ENCODE results near the gene EIPR1. TPM values are rescaled to one million over a fixed set of nuclear protein-coding genes. Genes with fewer than 3 reads are reported as not detected.

EIPR1 gene
- polyA plus RNA-seq = 44.3 to 56.2 TPM (median 49.3 TPM) in 3 replicates
- polyA plus RNA-seq (2011; ENCODE audit: low read depth) = 8.8 TPM
- 41.2 and 55.7 TPM in 2 replicates for polyA plus RNA-seq (2011; cell fraction: cytosol; rRNA removed)
- 26.0 and 32.1 TPM in 2 replicates for polyA plus RNA-seq (2011; cell fraction: nucleus; rRNA removed)
- 18.3 and 34.2 TPM in 2 replicates for polyA plus RNA-seq (2012; ENCODE audit: low replicate concordance)
- 44.0 to 50.6 TPM (median 46.6 TPM) in 3 replicates for polyA minus RNA-seq
- polyA minus RNA-seq (2011; cell fraction: cytosol; rRNA and poly(A)+ RNA removed) = 44.3 TPM
- polyA minus RNA-seq (2011; cell fraction: nucleus; rRNA and poly(A)+ RNA removed) = 12.9 and 25.4 TPM in 2 replicates

DNA sequence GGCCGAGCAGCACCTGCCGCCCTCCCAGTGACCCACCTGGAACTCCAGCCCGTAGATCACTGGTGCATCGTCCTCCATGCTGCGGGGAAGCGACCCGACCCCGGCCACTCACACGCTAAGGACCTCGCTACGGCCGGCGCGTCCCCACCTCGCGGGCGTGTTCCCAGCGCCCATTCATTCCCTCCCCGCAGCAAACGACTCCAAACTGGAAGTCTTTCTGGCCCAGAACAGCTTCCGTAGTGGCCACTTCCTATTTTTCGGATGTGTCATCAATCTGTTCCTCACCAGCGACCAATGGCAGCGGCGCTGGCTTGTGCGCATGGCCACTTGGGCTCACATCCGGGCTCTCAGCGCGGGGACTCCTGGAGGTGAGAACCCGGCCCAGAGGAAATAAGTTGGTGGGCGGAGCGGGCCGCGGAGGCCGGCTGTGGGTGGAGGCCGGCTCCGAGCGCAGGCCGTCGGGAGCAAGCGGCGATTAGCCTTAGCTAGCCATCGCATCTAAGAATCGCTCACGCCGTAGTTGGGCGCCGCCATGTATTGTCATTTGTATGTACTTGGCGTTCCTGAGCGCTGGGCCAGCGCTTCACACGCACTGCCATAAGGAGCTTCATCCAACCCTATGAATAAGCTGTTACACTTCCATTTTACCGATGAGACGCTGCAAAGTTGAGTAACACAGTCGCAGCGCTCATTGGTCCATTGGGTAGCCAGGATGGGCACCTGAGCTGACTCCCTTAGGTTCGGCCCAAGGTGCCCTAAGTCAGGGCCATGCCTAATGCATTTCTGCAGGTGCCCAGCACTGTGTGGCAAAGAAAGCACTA lies at the start of gene EIPR1:
EIPR1 (minus strand) TSS at position 207 of the 821 bp plus-strand sequence; CDS start at position 78, 129 bp downstream.
- peak; percentile 87 for DNase-seq (ENCODE audit: low read depth, low spot score)
- no peaks in the 10 kb centered on the region for H3K9me1 ChIP-seq (ENCODE audit: control insufficient read depth, extremely low read depth, insufficient read depth, low read length)
- H3K36me3 ChIP-seq (ENCODE audit: control insufficient read depth in 2 of 2, extremely low read depth in 1 of 2, insufficient read depth in 2 of 2, low read length in 2 of 2) = peaks cover 0 to 4% of the 10 kb centered on the region in 2 experiments
- peak within 1 kb of the TSS; percentile 62 for H3K27ac ChIP-seq (ENCODE audit: control insufficient read depth, insufficient read depth, low read length)
- H3K4me2 ChIP-seq (ENCODE audit: control insufficient read depth, extremely low read depth, insufficient read depth, low read depth, low read length) = peak within 1 kb of the TSS; percentile 66
- peak within 1 kb of the TSS; percentile 73 to 80 (median 77) for H3K4me3 ChIP-seq (ENCODE audit: control insufficient read depth in 2 of 3, extremely low read depth in 1 of 3, insufficient read depth in 2 of 3, low read depth in 1 of 3, low read length in 3 of 3)
- H3K27me3 ChIP-seq (ENCODE audit: control insufficient read depth, extremely low read depth, insufficient read depth, low read length) = no peaks in the 10 kb centered on the region
- H2AFZ ChIP-seq (ENCODE audit: control insufficient read depth, low read length) = peak within 1 kb of the TSS; percentile 95
- no peaks in the 10 kb centered on the region for H3K9me3 ChIP-seq (ENCODE audit: control insufficient read depth, low read depth, low read length)
- no peaks in the 10 kb centered on the region for H4K20me1 ChIP-seq (ENCODE audit: control insufficient read depth, extremely low read depth, insufficient read depth, low read length)
- dilution Hi-C loops (cut with MboI; ENCODE audit: extremely low pct_ligation_motif_present, low sequenced_read_pairs) = no loop called here
- H3K9ac ChIP-seq (ENCODE audit: control insufficient read depth, extremely low read depth, insufficient read depth, low read length) = peak within 1 kb of the TSS; percentile 82
- peaks cover 28% of the 10 kb centered on the region for H3K4me1 ChIP-seq (ENCODE audit: control insufficient read depth, extremely low read depth, insufficient read depth, low read length)
- TF ChIP-seq EZH2 (IDR thresholded peaks at IDR 0.05; ENCODE audit: low read length) = no peak
- TF ChIP-seq CTCF (optimal IDR thresholded peaks at IDR 0.05 in 1 of 3, IDR thresholded peaks at IDR 0.05 in 1 of 3, conservative IDR thresholded peaks at IDR 0.05 in 1 of 3; ENCODE audit: extremely low read depth in 1 of 3, insufficient read depth in 2 of 3, low read length in 3 of 3) = peak in 2 of 3 experiments; percentile 12 to 13
- peak; percentile 23 for FAIRE-seq
- H3K79me2 ChIP-seq (ENCODE audit: control insufficient read depth, insufficient read depth, low read length) = peaks cover 50% of the 10 kb centered on the region

- dilution Hi-C loops (cut with MboI; ENCODE audit: extremely low pct_ligation_motif_present, low sequenced_read_pairs) = no loop called here
- Histone ChIP-seq H3K4me1 (ENCODE audit: control insufficient read depth, extremely low read depth, insufficient read depth, low read length) (no peaks in the 10 kb centered on the region), H3K36me3 (ENCODE audit: control insufficient read depth in 2 of 2, extremely low read depth in 1 of 2, insufficient read depth in 2 of 2, low read length in 2 of 2) (peaks cover 33 to 48% of the 10 kb centered on the region in 2 experiments), H3K4me3 (ENCODE audit: control insufficient read depth in 2 of 3, extremely low read depth in 1 of 3, insufficient read depth in 2 of 3, low read depth in 1 of 3, low read length in 3 of 3) (no peak overlapping the region), H3K27me3 (ENCODE audit: control insufficient read depth, extremely low read depth, insufficient read depth, low read length) (no peaks in the 10 kb centered on the region), H3K9me3 (ENCODE audit: control insufficient read depth, low read depth, low read length) (no peaks in the 10 kb centered on the region), H3K27ac (ENCODE audit: control insufficient read depth, insufficient read depth, low read length) (no peak overlapping the region), H3K79me2 (ENCODE audit: control insufficient read depth, insufficient read depth, low read length) (peaks cover 3% of the 10 kb centered on the region), H2AFZ (ENCODE audit: control insufficient read depth, low read length) (no peak overlapping the region), H3K9me1 (ENCODE audit: control insufficient read depth, extremely low read depth, insufficient read depth, low read length) (no peaks in the 10 kb centered on the region), H3K4me2 (ENCODE audit: control insufficient read depth, extremely low read depth, insufficient read depth, low read depth, low read length) (no peak overlapping the region), H3K9ac (ENCODE audit: control insufficient read depth, extremely low read depth, insufficient read depth, low read length) (no peak overlapping the region), H4K20me1 (ENCODE audit: control insufficient read depth, extremely low read depth, insufficient read depth, low read length) (peaks cover 4% of the 10 kb centered on the region)
- DNase-seq (ENCODE audit: low read depth, low spot score) (no peak), FAIRE-seq (no peak)
- TF ChIP-seq EZH2 (IDR thresholded peaks at IDR 0.05; ENCODE audit: low read length) = no peak
- no peak for TF ChIP-seq CTCF (optimal IDR thresholded peaks at IDR 0.05 in 1 of 3, IDR thresholded peaks at IDR 0.05 in 1 of 3, conservative IDR thresholded peaks at IDR 0.05 in 1 of 3; ENCODE audit: extremely low read depth in 1 of 3, insufficient read depth in 2 of 3, low read length in 3 of 3)
Measured at GRCh38 chr2:3427272-3427671, 49.7 kb upstream of the EIPR1 start.
